Neural cell (in vitro differentiated cells): ENCODE data around the gene KLK6. TPM values are rescaled to one million over a fixed set of nuclear protein-coding genes. Genes with fewer than 3 reads are reported as not detected.

Experiments used
- polyA plus RNA-seq: library from polyadenylated mRNA; depleted of rRNA; stranded (reverse); fragments of >200 nt; gene quantifications from 2 replicates; pipeline ENCODE4 v1.2.3, GENCODE V29; 2014

Gene KLK6
- polyA plus RNA-seq, 1 donor from 2014 or later: not detected

Other genes with a start within 250 kb of the KLK6 start
- gene SHANK1, start 249.8 kb downstream of the KLK6 start, polyA plus RNA-seq: 3.2 and 7.9 TPM in 2 replicates
- gene CLEC11A, start 246.2 kb downstream of the KLK6 start, polyA plus RNA-seq: 18.4 and 19.5 TPM in 2 replicates
- gene GPR32, start 199.1 kb downstream of the KLK6 start, polyA plus RNA-seq: not detected in 2 replicates
- gene ACP4, start 179.2 kb downstream of the KLK6 start, polyA plus RNA-seq: not detected in 2 replicates
- not detected in 2 replicates for gene KLK1, start 145.8 kb downstream of the KLK6 start, polyA plus RNA-seq
- gene KLK15, start 136.0 kb downstream of the KLK6 start, polyA plus RNA-seq: not detected in 2 replicates
- not detected in 2 replicates for gene KLK3, start 114.7 kb downstream of the KLK6 start, polyA plus RNA-seq
- not detected in 2 replicates for gene KLK2, start 96.2 kb downstream of the KLK6 start, polyA plus RNA-seq
- not detected in 2 replicates for gene KLK4, start 58.2 kb downstream of the KLK6 start, polyA plus RNA-seq
- gene KLK5, start 16.6 kb downstream of the KLK6 start, polyA plus RNA-seq: not detected in 2 replicates
- not detected in 2 replicates for gene KLK7, start 14.3 kb upstream of the KLK6 start, polyA plus RNA-seq
- not detected in 2 replicates for gene KLK8, start 32.0 kb upstream of the KLK6 start, polyA plus RNA-seq
- 0.73 TPM in 1 of 2 replicates, not detected in the other for gene KLK10, start 50.1 kb upstream of the KLK6 start, polyA plus RNA-seq
- gene KLK11, start 57.0 kb upstream of the KLK6 start, polyA plus RNA-seq: not detected in 2 replicates
- not detected in 2 replicates for gene KLK12, start 65.4 kb upstream of the KLK6 start, polyA plus RNA-seq
- gene KLK13, start 95.5 kb upstream of the KLK6 start, polyA plus RNA-seq: not detected in 2 replicates
- not detected in 2 replicates for gene KLK14, start 113.3 kb upstream of the KLK6 start, polyA plus RNA-seq
- gene CTU1, start 138.8 kb upstream of the KLK6 start, polyA plus RNA-seq: 12.6 and 16.4 TPM in 2 replicates
- not detected in 2 replicates for gene SIGLEC9, start 155.3 kb upstream of the KLK6 start, polyA plus RNA-seq
- gene SIGLEC7, start 172.7 kb upstream of the KLK6 start, polyA plus RNA-seq: not detected in 2 replicates